HFF-Myc (cell line): ENCODE measurements around the gene RARRES2.

Source experiments
- DNase-seq: peaks from one replicate; pipeline ENCODE4 v3.0.0-alpha.2; 2011; ENCODE audit warnings: low read depth; ENCODE audit errors: extremely low read depth
- H3K4me3 ChIP-seq: replicated peaks from 2 replicates; pipeline ENCODE4 v1.5.1; 2011; ENCODE audit warnings: low read depth, mild to moderate bottlenecking, control low read depth, low read length
- TF ChIP-seq, protein P1 (sequence below): IDR thresholded peaks from 2 replicates; pipeline ENCODE4 v1.5.1; 2012; ENCODE audit warnings: mild to moderate bottlenecking, low read depth, low read length, control low read depth; ENCODE audit errors: missing control alignments

Gene RARRES2

DNA sequence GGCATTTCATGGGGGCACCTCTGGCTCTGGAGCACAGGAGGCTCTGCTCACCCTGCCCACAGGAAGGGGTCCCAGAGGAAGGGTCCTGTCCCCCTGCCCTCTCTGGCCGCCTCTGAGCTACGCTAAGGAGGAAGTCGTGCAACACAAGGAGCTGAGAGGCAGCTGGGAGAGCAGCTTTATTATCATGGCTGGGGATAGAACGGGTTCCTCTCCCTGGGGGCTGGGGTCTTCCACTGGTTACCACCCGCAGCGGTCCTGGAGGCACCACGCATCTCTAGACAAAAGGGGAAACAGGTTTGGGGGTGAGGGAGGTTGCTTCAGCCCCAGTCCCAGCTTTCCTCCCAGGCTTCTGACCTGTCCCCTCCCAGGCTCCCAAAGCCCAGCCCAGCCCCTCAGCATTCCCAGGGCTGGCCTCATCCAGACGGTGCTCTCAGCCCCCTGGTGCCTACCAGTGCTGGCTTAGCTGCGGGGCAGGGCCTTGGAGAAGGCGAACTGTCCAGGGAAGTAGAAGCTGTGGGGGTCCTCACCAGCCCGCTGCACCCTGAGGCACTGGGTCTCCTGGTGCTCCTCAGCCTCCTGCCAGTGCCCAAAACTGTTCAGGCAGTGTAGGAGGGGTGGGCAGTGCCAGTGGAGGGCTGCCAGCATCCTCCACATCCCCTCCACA lies 3.1 kb downstream of the RARRES2 start:
- no peak for DNase-seq
- TF ChIP-seq, protein P1, sequence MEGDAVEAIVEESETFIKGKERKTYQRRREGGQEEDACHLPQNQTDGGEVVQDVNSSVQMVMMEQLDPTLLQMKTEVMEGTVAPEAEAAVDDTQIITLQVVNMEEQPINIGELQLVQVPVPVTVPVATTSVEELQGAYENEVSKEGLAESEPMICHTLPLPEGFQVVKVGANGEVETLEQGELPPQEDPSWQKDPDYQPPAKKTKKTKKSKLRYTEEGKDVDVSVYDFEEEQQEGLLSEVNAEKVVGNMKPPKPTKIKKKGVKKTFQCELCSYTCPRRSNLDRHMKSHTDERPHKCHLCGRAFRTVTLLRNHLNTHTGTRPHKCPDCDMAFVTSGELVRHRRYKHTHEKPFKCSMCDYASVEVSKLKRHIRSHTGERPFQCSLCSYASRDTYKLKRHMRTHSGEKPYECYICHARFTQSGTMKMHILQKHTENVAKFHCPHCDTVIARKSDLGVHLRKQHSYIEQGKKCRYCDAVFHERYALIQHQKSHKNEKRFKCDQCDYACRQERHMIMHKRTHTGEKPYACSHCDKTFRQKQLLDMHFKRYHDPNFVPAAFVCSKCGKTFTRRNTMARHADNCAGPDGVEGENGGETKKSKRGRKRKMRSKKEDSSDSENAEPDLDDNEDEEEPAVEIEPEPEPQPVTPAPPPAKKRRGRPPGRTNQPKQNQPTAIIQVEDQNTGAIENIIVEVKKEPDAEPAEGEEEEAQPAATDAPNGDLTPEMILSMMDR: no peak
- no peak overlapping the region for H3K4me3 ChIP-seq

DNA sequence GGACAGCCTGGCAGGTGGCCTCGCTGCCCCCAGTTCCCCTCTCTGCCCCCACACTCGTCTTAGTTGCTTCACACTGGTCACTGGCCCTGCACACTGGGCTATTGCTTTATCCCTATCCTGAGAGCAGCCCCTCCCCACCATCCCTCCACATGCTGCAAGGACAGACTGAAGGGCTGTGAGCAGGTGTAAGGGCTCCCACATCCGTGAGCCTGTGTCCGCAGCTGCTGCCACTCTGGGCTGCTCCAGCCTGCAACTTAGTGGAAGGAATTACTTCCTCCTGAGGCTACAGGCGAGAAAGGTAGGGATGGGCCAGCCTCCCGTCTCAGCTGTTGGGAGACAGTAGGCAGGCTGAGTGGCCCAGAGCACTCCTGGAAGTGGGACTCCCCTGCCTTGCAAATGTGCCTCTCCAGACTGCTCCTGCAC lies 3.8 kb downstream of the RARRES2 start:
- no peak overlapping the region for H3K4me3 ChIP-seq
- TF ChIP-seq, protein P1: no peak
- no peak for DNase-seq

DNA sequence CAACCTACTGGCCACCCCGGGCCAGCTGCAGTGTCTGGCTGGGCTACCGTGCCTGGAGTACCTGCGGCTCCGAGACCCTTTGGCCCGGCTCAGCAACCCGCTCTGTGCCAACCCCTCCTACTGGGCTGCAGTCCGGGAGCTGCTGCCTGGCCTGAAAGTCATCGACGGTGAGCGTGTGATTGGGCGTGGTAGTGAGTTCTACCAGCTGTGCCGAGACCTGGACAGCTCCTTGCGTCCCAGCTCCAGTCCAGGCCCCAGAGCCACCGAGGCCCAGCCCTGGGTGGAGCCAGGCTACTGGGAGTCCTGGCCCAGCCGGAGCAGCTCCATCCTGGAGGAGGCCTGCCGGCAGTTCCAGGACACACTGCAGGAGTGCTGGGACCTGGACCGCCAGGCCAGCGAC lies 4.2 kb downstream of the RARRES2 start:
- TF ChIP-seq, protein P1: no peak
- H3K4me3 ChIP-seq: no peak overlapping the region

DNA sequence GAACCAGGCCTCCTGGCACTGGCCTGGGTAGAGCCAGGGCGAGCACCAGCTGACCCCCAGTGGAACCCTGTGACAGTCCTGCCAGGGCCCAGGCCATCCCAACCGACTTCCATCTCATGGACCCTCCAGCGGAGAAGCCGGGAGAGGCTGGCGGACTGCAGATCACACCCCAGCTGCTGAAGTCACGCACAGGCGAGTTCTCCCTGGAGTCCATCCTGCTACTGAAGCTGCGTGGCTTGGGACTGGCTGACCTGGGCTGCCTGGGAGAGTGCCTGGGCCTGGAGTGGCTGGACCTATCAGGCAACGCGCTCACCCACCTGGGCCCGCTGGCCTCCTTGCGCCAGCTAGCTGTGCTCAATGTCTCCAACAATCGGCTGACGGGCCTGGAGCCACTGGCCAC lies 4.7 kb downstream of the RARRES2 start:
- TF ChIP-seq, protein P1: no peak
- DNase-seq: no peak
- no peak overlapping the region for H3K4me3 ChIP-seq

More for the DNA sequence above, 4.2 kb downstream of the RARRES2 start:
- no peak for DNase-seq

DNA sequence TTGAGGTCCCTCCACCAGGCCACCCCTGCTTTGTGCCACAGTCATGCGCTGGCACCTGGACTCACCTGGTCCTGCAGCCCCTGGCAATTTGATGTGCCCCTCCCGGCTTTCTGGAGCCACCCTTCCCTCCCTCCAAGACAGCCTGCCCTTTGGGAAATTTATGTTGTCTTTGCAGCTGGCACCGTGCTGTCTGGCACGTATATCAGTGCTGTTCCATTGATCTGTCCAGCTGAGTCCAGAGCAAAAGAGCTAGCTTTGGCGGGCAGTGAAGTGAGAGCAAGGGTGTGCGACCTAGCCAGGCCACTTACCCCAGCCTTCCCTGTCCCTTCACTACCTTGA lies 5.7 kb downstream of the RARRES2 start:
- no peak overlapping the region for H3K4me3 ChIP-seq
- TF ChIP-seq, protein P1: no peak
- no peak for DNase-seq

DNA sequence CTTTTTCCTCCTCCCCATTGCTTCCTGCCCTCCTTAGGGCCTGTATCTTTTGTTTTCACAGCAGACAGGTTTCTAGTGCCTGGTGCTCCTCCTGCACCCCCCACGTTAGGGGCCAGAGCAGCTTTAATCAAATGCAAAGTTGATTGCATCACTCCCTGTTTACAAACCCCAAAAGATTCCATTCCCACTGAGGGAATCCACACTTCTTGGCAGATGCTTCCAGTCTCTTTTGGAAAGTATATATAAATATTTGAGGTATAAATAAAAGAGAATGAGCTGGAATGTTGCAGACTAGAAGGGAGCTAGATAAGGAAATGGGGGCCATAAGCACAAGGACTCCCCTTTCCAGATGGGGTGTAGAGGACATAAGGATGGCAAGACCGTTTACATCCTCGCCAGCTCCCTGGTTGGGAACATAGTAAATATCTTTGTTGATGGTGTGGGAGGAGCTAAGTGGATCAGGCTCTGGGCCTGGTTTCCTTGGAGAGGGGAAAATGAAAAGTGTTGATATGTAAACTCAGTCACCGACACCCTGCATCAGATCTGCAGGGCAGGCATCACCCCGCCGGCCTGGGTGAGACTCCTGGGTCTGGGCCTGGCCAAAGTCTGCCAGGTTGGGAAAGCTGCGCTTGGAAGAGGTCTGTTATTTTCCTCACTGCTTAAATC lies 6.2 kb downstream of the RARRES2 start:
- DNase-seq: no peak
- H3K4me3 ChIP-seq: no peak overlapping the region

More for the DNA sequence above, 6.2 kb downstream of the RARRES2 start:
- TF ChIP-seq, protein P1: no peak
